Ishikawa (cell line): ENCODE measurements around the gene C1orf50.

Experiments
- CEBPB ChIP-seq: IDR thresholded peaks from 2 replicates; pipeline ENCODE4 v1.6.1; 2012
- CREB1 ChIP-seq: IDR thresholded peaks from 2 replicates; pipeline ENCODE4 v1.6.1; 2012; ENCODE audit warnings: low read depth
- EGR1 ChIP-seq: IDR thresholded peaks from 2 replicates; pipeline ENCODE4 v1.6.1; 2012
- EP300 ChIP-seq: IDR thresholded peaks from 2 replicates; pipeline ENCODE4 v1.6.1; 2012; ENCODE audit warnings: borderline replicate concordance
- FOXM1 ChIP-seq: IDR thresholded peaks from 2 replicates; pipeline ENCODE4 v1.6.1; 2012; ENCODE audit warnings: low read depth, borderline replicate concordance
- MAX ChIP-seq: IDR thresholded peaks from 2 replicates; pipeline ENCODE4 v1.6.1; 2012
- NFIC ChIP-seq: IDR thresholded peaks from 2 replicates; pipeline ENCODE4 v1.6.1; 2012
- RAD21 ChIP-seq: IDR thresholded peaks from 2 replicates; pipeline ENCODE4 v1.6.1; 2012; ENCODE audit warnings: low read depth
- TAF1 ChIP-seq: IDR thresholded peaks from 2 replicates; pipeline ENCODE4 v1.6.1; 2012; ENCODE audit warnings: low read depth, mild to moderate bottlenecking
- TCF12 ChIP-seq: IDR thresholded peaks from 2 replicates; pipeline ENCODE4 v1.6.1; 2012; ENCODE audit warnings: low read depth
- TEAD4 ChIP-seq: IDR thresholded peaks from 2 replicates; pipeline ENCODE4 v1.6.1; 2012
- USF1 ChIP-seq: IDR thresholded peaks from 2 replicates; pipeline ENCODE4 v1.6.1; 2012
- YY1 ChIP-seq: IDR thresholded peaks from 2 replicates; pipeline ENCODE4 v1.6.1; 2012; ENCODE audit warnings: low read depth
- ZBTB7A ChIP-seq: IDR thresholded peaks from 2 replicates; pipeline ENCODE4 v1.6.1; 2012; ENCODE audit warnings: low read depth
- TF ChIP-seq, protein P1 (sequence below): IDR thresholded peaks from 2 replicates; pipeline ENCODE4 v1.6.1; 2012; ENCODE audit warnings: low read depth, mild to moderate bottlenecking

The C1orf50 gene

GRCh38 chr1:42748021-42748420 is 19.0 kb upstream of the C1orf50 start:
- TF ChIP-seq EGR1 (no peak), CEBPB (no peak), YY1 (no peak), USF1 (no peak), FOXM1 (no peak), TCF12 (no peak), TEAD4 (no peak), CREB1 (no peak), TAF1 (no peak), ZBTB7A (no peak), NFIC (no peak), RAD21 (no peak), EP300 (no peak), MAX (no peak)
- TF ChIP-seq, protein P1, sequence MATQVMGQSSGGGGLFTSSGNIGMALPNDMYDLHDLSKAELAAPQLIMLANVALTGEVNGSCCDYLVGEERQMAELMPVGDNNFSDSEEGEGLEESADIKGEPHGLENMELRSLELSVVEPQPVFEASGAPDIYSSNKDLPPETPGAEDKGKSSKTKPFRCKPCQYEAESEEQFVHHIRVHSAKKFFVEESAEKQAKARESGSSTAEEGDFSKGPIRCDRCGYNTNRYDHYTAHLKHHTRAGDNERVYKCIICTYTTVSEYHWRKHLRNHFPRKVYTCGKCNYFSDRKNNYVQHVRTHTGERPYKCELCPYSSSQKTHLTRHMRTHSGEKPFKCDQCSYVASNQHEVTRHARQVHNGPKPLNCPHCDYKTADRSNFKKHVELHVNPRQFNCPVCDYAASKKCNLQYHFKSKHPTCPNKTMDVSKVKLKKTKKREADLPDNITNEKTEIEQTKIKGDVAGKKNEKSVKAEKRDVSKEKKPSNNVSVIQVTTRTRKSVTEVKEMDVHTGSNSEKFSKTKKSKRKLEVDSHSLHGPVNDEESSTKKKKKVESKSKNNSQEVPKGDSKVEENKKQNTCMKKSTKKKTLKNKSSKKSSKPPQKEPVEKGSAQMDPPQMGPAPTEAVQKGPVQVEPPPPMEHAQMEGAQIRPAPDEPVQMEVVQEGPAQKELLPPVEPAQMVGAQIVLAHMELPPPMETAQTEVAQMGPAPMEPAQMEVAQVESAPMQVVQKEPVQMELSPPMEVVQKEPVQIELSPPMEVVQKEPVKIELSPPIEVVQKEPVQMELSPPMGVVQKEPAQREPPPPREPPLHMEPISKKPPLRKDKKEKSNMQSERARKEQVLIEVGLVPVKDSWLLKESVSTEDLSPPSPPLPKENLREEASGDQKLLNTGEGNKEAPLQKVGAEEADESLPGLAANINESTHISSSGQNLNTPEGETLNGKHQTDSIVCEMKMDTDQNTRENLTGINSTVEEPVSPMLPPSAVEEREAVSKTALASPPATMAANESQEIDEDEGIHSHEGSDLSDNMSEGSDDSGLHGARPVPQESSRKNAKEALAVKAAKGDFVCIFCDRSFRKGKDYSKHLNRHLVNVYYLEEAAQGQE, result no peak

- TF ChIP-seq USF1 (no peak), EGR1 (no peak), FOXM1 (no peak)
Measured at GRCh38 chr1:42748461-42749410, 18.3 kb upstream of the C1orf50 start.

DNA sequence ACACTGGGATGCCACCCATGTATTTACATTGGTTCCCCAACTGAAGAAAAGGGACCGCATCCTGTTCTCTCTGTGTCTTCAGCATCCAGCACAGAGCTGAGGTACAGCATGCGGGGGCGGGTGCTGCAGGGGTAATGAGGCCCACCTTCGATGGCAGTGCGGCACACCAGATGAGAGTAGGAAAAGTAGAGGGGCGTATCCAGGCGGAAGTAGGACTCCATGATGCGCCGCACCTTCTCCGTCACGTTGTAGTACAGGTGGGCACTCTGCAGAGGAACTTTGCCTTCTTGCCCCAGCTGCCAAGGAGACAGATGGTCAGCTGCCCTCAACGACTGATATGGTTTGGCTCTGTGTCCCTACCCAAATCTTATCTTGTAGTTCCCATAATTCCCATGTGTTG is 17.0 kb upstream of the C1orf50 start:
- TF ChIP-seq CREB1 (no peak), RAD21 (no peak), CEBPB (no peak), USF1 (no peak), TEAD4 (no peak)

DNA sequence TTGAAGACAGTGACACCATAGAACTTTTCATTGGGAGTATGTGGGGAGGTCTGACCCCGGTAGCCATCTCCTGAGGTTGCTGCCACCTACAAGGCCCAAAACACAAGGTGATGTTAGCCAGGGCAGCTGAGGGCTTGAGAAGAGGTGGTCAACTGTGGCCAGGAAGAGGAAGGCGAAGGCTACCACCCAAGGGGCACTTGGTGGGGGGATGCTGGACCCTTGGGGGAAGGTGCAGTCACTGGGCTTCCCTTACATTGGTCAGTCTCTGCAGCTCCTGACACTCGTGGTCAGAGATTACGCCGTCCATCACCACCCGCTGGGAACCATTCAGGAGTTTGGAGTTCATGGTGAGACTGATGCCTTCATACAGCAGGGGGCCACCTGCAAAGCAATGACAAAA is 14.8 kb upstream of the C1orf50 start:
- no peak for TF ChIP-seq YY1
- no peak for TF ChIP-seq NFIC
- TF ChIP-seq TAF1, result no peak
- no peak for TF ChIP-seq TEAD4
- no peak for TF ChIP-seq EGR1
- TF ChIP-seq CREB1, result no peak
- no peak for TF ChIP-seq RAD21
- no peak for TF ChIP-seq FOXM1
- TF ChIP-seq, protein P1, result no peak
- no peak for TF ChIP-seq USF1
- no peak for TF ChIP-seq MAX
- no peak for TF ChIP-seq TCF12
- no peak for TF ChIP-seq ZBTB7A
- no peak for TF ChIP-seq EP300
- TF ChIP-seq CEBPB, result no peak

GRCh38 chr1:42753070-42753469 is 14.0 kb upstream of the C1orf50 start:
- TF ChIP-seq MAX (no peak), ZBTB7A (no peak), NFIC (no peak), CREB1 (no peak), USF1 (no peak), CEBPB (no peak), TEAD4 (no peak), EP300 (no peak), FOXM1 (no peak)
- TF ChIP-seq, protein P1, result no peak
